ENCODE results near the gene SNU13. TPM values are rescaled to one million over a fixed set of nuclear protein-coding genes. Genes with fewer than 3 reads are reported as not detected.

SNU13 gene
- total RNA-seq, 2 experiments from 2014 or later, result 275 to 299 TPM

DNA sequence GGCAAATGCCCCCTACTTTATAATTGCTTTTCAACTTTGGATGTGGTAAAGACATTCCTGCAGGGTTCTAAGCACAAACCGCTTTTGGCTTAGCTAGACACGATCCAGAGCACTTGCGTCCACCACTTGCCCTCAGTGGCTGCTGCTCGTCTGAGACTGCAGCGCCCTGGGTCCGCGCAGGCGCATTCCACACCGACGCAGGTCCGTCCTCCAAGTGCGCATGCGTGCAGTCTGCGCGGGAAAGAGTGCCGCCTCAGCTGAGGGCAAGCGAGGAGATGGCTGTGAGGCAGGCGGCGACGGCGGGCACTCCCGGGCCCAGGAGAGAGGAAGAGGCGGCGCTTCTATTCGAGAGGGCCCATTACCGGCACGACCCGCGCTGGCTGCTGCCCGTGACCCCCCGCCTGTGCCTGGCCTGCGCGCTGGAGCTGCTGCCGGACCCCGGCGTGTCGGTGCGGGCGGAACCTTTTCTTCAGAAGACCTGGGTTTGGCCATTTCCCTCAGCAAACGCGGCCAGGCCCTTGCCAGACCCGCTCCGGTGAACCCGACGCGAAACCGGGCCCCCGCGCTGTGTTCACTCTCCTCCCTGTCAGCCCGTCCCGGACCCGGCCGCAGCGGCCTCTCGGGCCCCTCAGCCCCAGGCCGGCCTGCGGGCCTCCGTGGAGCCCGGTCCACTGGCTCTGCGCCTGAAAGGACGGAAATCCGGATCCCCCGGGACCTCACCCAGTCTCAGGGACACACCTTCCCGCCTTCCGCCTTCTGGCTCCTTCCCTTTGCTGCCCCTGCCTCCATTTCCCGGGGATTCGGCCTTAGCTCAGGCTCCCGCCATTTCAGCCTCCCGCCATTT, 10.8 kb upstream of the SNU13 start, which contains the start of gene MEI1:
Gene MEI1, plus strand, starts transcription at position 240 of the 844 bp plus-strand sequence. Its CDS starts 36 bp downstream, at position 276.
- intact Hi-C loops (cut with micrococcal nuclease), result loop anchor here (5.0 kb wide), 1 partner anchor 243 kb away; no protein-coding TSS in a partner anchor
- DNase-seq (peak; percentile 91), ATAC-seq (peak; percentile 82)
- H3K9me3 Mint-ChIP-seq, result no peaks in the 10 kb centered on the region
- no peaks in the 10 kb centered on the region for H3K27me3 Mint-ChIP-seq
- TF ChIP-seq, protein P1, sequence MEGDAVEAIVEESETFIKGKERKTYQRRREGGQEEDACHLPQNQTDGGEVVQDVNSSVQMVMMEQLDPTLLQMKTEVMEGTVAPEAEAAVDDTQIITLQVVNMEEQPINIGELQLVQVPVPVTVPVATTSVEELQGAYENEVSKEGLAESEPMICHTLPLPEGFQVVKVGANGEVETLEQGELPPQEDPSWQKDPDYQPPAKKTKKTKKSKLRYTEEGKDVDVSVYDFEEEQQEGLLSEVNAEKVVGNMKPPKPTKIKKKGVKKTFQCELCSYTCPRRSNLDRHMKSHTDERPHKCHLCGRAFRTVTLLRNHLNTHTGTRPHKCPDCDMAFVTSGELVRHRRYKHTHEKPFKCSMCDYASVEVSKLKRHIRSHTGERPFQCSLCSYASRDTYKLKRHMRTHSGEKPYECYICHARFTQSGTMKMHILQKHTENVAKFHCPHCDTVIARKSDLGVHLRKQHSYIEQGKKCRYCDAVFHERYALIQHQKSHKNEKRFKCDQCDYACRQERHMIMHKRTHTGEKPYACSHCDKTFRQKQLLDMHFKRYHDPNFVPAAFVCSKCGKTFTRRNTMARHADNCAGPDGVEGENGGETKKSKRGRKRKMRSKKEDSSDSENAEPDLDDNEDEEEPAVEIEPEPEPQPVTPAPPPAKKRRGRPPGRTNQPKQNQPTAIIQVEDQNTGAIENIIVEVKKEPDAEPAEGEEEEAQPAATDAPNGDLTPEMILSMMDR (IDR thresholded peaks at IDR 0.05), result no peak
- H3K27ac Mint-ChIP-seq, result peak within 1 kb of the TSS; percentile 72
- CTCF ChIA-PET, result interaction anchor here (1.1 to 5.0 kb wide), 12 partner anchors 8 to 247 kb away, joined by 3 to 56 read pairs (median 20); partner anchors contain the start of genes CENPM and SNU13
- peak within 1 kb of the TSS; percentile 39 for H3K4me3 Mint-ChIP-seq
- peaks cover 10% of the 10 kb centered on the region for H3K4me1 Mint-ChIP-seq (ENCODE audit: low read depth)
- H3K36me3 Mint-ChIP-seq (ENCODE audit: low read depth), result no peaks in the 10 kb centered on the region
- POLR2A ChIA-PET, result interaction anchor here (1.2 to 3.9 kb wide), 5 partner anchors 9 to 241 kb away, joined by 3 to 34 read pairs (median 6); partner anchors contain the start of genes SNU13 and SREBF2

DNA sequence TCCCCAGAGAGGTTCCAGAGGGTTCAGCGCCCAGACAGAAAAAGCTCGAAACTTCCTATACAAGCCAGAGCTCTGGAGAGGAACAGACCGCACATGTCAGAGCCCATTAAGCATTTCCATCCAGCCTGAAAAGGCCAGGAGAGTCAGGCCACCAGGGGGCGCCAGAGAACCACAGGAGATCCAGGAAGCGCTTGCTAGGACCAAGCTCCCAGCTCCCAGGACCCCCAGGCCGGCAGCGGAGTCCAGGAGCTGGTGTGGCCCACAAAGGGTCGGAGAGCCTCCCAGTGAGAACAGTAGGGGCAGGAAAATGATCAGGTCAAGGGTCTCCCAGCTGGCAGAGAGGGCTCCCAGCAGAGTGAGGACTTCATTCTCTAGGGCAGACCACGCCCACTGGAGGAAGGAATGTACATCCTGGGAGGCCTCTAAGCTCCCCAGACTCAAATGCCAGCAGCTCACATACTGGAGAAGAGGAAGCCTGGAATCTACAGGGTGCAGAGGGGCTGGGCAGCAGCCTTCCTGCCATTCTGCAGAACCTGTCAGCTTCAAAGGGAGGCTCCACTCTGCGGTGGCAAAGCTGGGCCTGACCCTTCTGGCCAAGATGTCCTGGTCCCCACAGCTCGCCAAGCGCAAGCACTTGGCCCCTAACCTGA, 8.6 kb upstream of the SNU13 start:
- peak; percentile 80 for ATAC-seq
- no peak overlapping the region for H3K4me3 Mint-ChIP-seq

DNA sequence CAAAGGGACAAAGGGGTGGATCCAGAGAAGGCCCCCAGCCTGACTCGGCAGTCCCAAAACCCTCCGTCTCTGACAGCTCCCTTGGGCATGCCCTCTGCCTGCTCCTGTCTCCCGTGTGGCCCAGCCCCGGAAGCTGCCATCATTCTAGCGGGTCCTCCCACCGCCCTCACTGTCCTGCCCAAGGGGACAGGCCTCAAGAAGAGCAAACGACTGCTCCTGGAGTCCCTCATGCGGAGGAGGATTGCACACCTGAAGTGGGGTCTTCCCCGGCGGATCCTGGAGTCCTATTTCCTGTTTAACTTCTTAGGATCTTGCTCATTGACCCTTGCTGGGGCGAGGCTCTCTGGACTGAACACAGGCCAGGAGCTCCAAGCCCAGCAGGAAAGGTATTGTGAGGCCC, 8.0 kb upstream of the SNU13 start:
- intact Hi-C loops (cut with micrococcal nuclease), result loop anchor here (5.0 kb wide), 1 partner anchor 246 kb away; no protein-coding TSS in a partner anchor
- TF ChIP-seq, protein P1 (IDR thresholded peaks at IDR 0.05), result no peak
- Mint-ChIP-seq H3K27me3 (no peaks in the 10 kb centered on the region), H3K4me3 (no peak overlapping the region), H3K4me1 (ENCODE audit: low read depth) (peaks cover 10% of the 10 kb centered on the region), H3K27ac (peak overlapping the region; percentile 47), H3K36me3 (ENCODE audit: low read depth) (no peaks in the 10 kb centered on the region), H3K9me3 (no peaks in the 10 kb centered on the region)
- ATAC-seq (no peak), DNase-seq (no peak)
- CTCF ChIA-PET, result interaction anchor here (0.6 to 5.0 kb wide), 64 partner anchors 9 to 416 kb away, joined by 3 to 56 read pairs (median 6); partner anchors contain the start of genes CCDC134, CENPM, SNU13 and SREBF2
- POLR2A ChIA-PET, result interaction anchor here (0.7 to 3.9 kb wide), 6 partner anchors 9 to 244 kb away, joined by 3 to 34 read pairs (median 4); partner anchors contain the start of genes CCDC134 and SNU13

More for the DNA sequence above, 8.6 kb upstream of the SNU13 start:
- no peaks in the 10 kb centered on the region for H3K36me3 Mint-ChIP-seq (ENCODE audit: low read depth)
- intact Hi-C loops (cut with micrococcal nuclease), result loop anchor here (5.0 kb wide), 1 partner anchor 245 kb away; no protein-coding TSS in a partner anchor
- H3K27ac Mint-ChIP-seq, result peak overlapping the region; percentile 47
- no peaks in the 10 kb centered on the region for H3K27me3 Mint-ChIP-seq
- DNase-seq, result peak; percentile 97
- H3K9me3 Mint-ChIP-seq, result no peaks in the 10 kb centered on the region
- ChIA-PET CTCF (interaction anchor here (0.6 to 5.0 kb wide), 76 partner anchors 8 to 416 kb away, joined by 3 to 56 read pairs (median 5); partner anchors contain the start of genes CCDC134, CENPM, SNU13 and SREBF2), POLR2A (interaction anchor here (0.6 to 3.9 kb wide), 10 partner anchors 9 to 243 kb away, joined by 3 to 34 read pairs (median 4); partner anchors contain the start of genes CCDC134 and SNU13)
- H3K4me1 Mint-ChIP-seq (ENCODE audit: low read depth), result peaks cover 10% of the 10 kb centered on the region
- TF ChIP-seq, protein P1 (IDR thresholded peaks at IDR 0.05), result peak; percentile 98

DNA sequence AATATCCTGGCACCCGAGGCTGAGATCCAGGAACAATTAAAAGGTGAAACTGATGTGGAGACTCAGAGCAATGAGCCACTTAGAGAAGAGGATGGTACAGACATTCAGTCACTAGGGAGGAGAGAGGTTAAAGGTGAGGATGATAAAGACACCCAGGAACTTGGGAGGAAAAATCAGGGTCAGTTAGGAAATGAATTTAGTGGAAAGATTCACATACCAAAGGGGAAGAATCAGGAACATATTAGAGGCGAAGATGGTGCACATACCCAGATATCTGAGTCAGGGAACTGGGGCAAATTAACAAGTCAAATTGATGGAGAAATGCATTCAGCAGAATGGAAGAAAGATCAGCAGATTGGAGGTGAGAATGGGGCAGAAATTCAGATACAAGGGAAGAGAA, 6.5 kb upstream of the SNU13 start:
- POLR2A ChIA-PET, result no interaction called here
- no peak overlapping the region for H3K27ac Mint-ChIP-seq
- no peaks in the 10 kb centered on the region for H3K27me3 Mint-ChIP-seq
- CTCF ChIA-PET, result no interaction called here
- H3K4me1 Mint-ChIP-seq (ENCODE audit: low read depth), result peaks cover 15% of the 10 kb centered on the region
- TF ChIP-seq, protein P1 (IDR thresholded peaks at IDR 0.05), result no peak
- ATAC-seq (no peak), DNase-seq (no peak)
- no peaks in the 10 kb centered on the region for H3K36me3 Mint-ChIP-seq (ENCODE audit: low read depth)
- H3K4me3 Mint-ChIP-seq, result no peak overlapping the region
- H3K9me3 Mint-ChIP-seq, result no peaks in the 10 kb centered on the region
- intact Hi-C loops (cut with micrococcal nuclease), result loop anchor here (5.0 kb wide), 1 partner anchor 247 kb away; no protein-coding TSS in a partner anchor
